Hepatocyte (in vitro differentiated cells): ENCODE results near the gene NUDCD2. TPM values are rescaled to one million over a fixed set of nuclear protein-coding genes. Genes with fewer than 3 reads are reported as not detected.

Experiments
- DNase-seq: peaks from one replicate; pipeline ENCODE4 v3.0.0-alpha.2; 2016; ENCODE audit warnings: low spot score
- H2AFZ ChIP-seq: fragments of 200-600 bp; sonication (generic); 2 replicates; pipeline ENCODE4 v1.6.0; 2016; ENCODE audit warnings: antibody characterized with exemption, mild to moderate bottlenecking
- H3K27ac ChIP-seq: fragments of 200-600 bp; sonication (generic); 2 replicates; pipeline ENCODE4 v1.5.1; 2016; ENCODE audit warnings: mild to moderate bottlenecking
- H3K27me3 ChIP-seq: fragments of 200-600 bp; sonication (generic); 2 replicates; pipeline ENCODE4 v1.6.1; 2016
- H3K36me3 ChIP-seq: fragments of 200-600 bp; sonication (generic); replicated peaks from 2 replicates; pipeline ENCODE4 v1.5.1; 2016; ENCODE audit warnings: low read depth; ENCODE audit not compliant: insufficient read depth
- H3K4me1 ChIP-seq: fragments of 200-600 bp; sonication (generic); 2 replicates; pipeline ENCODE4 v1.5.1; 2016; ENCODE audit warnings: mild to moderate bottlenecking, moderate library complexity; ENCODE audit not compliant: insufficient read depth
- H3K4me2 ChIP-seq: fragments of 200-600 bp; sonication (generic); 2 replicates; pipeline ENCODE4 v1.6.0; 2016
- H3K4me3 ChIP-seq: fragments of 200-600 bp; sonication (generic); 2 replicates; pipeline ENCODE4 v1.5.1; 2016; ENCODE audit warnings: mild to moderate bottlenecking
- H3K79me2 ChIP-seq: fragments of 200-600 bp; sonication (generic); 2 replicates; pipeline ENCODE4 v1.6.0; 2017; ENCODE audit warnings: mild to moderate bottlenecking
- H3K9me2 ChIP-seq: fragments of 200-600 bp; sonication (generic); replicated peaks from 2 replicates; pipeline ENCODE4 v1.6.0; 2017; ENCODE audit warnings: mild to moderate bottlenecking; ENCODE audit not compliant: insufficient read depth
- H3K9me3 ChIP-seq: fragments of 200-600 bp; sonication (generic); 2 replicates; pipeline ENCODE4 v1.5.1; 2016; ENCODE audit warnings: low read depth, mild to moderate bottlenecking
- H4K20me1 ChIP-seq: fragments of 200-600 bp; sonication (generic); 2 replicates; pipeline ENCODE4 v1.6.0; 2016; ENCODE audit warnings: mild to moderate bottlenecking; ENCODE audit not compliant: insufficient read depth, poor library complexity, severe bottlenecking
- CTCF ChIP-seq: fragments of 200-600 bp; sonication (generic); IDR thresholded peaks from 2 replicates; pipeline ENCODE4 v1.5.1; 2016; ENCODE audit warnings: antibody characterized with exemption, mild to moderate bottlenecking; ENCODE audit not compliant: poor library complexity
- EZH2 ChIP-seq: fragments of 200-600 bp; sonication (generic); IDR thresholded peaks from 2 replicates; pipeline ENCODE4 v1.6.1; 2016; ENCODE audit warnings: antibody characterized with exemption, mild to moderate bottlenecking, borderline replicate concordance
- EZH2phosphoT487 ChIP-seq: fragments of 200-600 bp; sonication (generic); IDR thresholded peaks from one replicate; pipeline ENCODE4 v1.6.1; 2018; ENCODE audit warnings: antibody characterized with exemption, mild to moderate bottlenecking, low read depth, moderate library complexity; ENCODE audit not compliant: unreplicated experiment, severe bottlenecking
- WGBS: methylation state at CpG from one replicate; pipeline ENCODE4 v1.1.6; 2016; ENCODE audit warnings: low lambda C conversion rate; ENCODE audit errors: missing lambda C conversion rate; 5-methylcytosine and 5-hydroxymethylcytosine counted together
- polyA plus RNA-seq: library from polyadenylated mRNA; unstranded; fragments of >200 nt; fragmentation: Nextera tagmentation; extraction: Ambion mirVana; gene quantifications from 2 replicates; pipeline ENCODE4 v1.2.1, GENCODE V29; 2016
- total RNA-seq: library from RNA; depleted of rRNA; stranded (reverse); fragments of >200 nt; gene quantifications from 2 replicates; pipeline ENCODE4 v1.2.3, GENCODE V29; 2014

Gene NUDCD2
- total and polyA plus RNA-seq, 2 experiments from 2014 or later, result 18.8 to 79.5 TPM

GRCh38 chr5:163445345-163445744 lies 14.6 kb downstream of the NUDCD2 start:
- H3K4me2 ChIP-seq, result no peak overlapping the region
- no peaks in the 10 kb centered on the region for H3K27me3 ChIP-seq
- no peak overlapping the region for H3K4me3 ChIP-seq
- H2AFZ ChIP-seq, result no peak overlapping the region
- TF ChIP-seq CTCF (no peak), EZH2phosphoT487 (no peak), EZH2 (no peak)
- H4K20me1 ChIP-seq, result peaks cover 15% of the 10 kb centered on the region
- no peak overlapping the region for H3K27ac ChIP-seq
- H3K4me1 ChIP-seq, result peaks cover 8% of the 10 kb centered on the region
- DNase-seq, result no peak
- H3K79me2 ChIP-seq, result peaks cover 33% of the 10 kb centered on the region
- 94% methylated on average over 6 of the region's 6 CpGs for WGBS
- H3K9me2 ChIP-seq, result no peaks in the 10 kb centered on the region
- peaks cover 6% of the 10 kb centered on the region for H3K36me3 ChIP-seq
- H3K9me3 ChIP-seq, result no peaks in the 10 kb centered on the region

- TF ChIP-seq EZH2, result no peak
- no peak for TF ChIP-seq EZH2phosphoT487
- no peak for TF ChIP-seq CTCF
- no peak for DNase-seq
- H3K79me2 ChIP-seq, result peaks cover 41% of the 10 kb centered on the region
- no peaks in the 10 kb centered on the region for H3K27me3 ChIP-seq
- H3K4me1 ChIP-seq, result peaks cover 16% of the 10 kb centered on the region
- H3K9me2 ChIP-seq, result no peaks in the 10 kb centered on the region
- no peak overlapping the region for H3K27ac ChIP-seq
- no peak overlapping the region for H3K4me2 ChIP-seq
- H3K9me3 ChIP-seq, result no peaks in the 10 kb centered on the region
- H3K36me3 ChIP-seq, result peaks cover 6% of the 10 kb centered on the region
- WGBS, result 73% methylated on average over 1 of the region's 1 CpG
- H2AFZ ChIP-seq, result no peak overlapping the region
- H3K4me3 ChIP-seq, result no peak overlapping the region
- H4K20me1 ChIP-seq, result peaks cover 24% of the 10 kb centered on the region
Measured at GRCh38 chr5:163444526-163444925, 15.4 kb downstream of the NUDCD2 start.

GRCh38 chr5:163440954-163441353 lies 18.9 kb downstream of the NUDCD2 start:
- no peak overlapping the region for H3K4me3 ChIP-seq
- no peak for DNase-seq
- peaks cover 6% of the 10 kb centered on the region for H3K36me3 ChIP-seq
- H3K4me1 ChIP-seq, result peaks cover 18% of the 10 kb centered on the region
- whole genome bisulfite sequencing, result 85% methylated on average over 3 of the region's 3 CpGs
- no peak overlapping the region for H2AFZ ChIP-seq
- H3K9me3 ChIP-seq, result no peaks in the 10 kb centered on the region
- peak overlapping the region; percentile 80 for H3K4me2 ChIP-seq
- H3K27ac ChIP-seq, result no peak overlapping the region
- TF ChIP-seq CTCF, result no peak
- TF ChIP-seq EZH2, result no peak
- no peak for TF ChIP-seq EZH2phosphoT487
- H4K20me1 ChIP-seq, result peaks cover 39% of the 10 kb centered on the region
- H3K9me2 ChIP-seq, result no peaks in the 10 kb centered on the region
- peaks cover 61% of the 10 kb centered on the region for H3K79me2 ChIP-seq
- no peaks in the 10 kb centered on the region for H3K27me3 ChIP-seq

GRCh38 chr5:163439092-163439425 lies 20.8 kb downstream of the NUDCD2 start:
- Histone ChIP-seq H3K9me3 (no peaks in the 10 kb centered on the region), H3K4me3 (peak overlapping the region; percentile 68), H3K27me3 (no peaks in the 10 kb centered on the region), H3K4me1 (peaks cover 20% of the 10 kb centered on the region), H3K27ac (peak overlapping the region; percentile 96), H3K79me2 (peaks cover 58% of the 10 kb centered on the region), H3K9me2 (no peaks in the 10 kb centered on the region), H3K4me2 (peak overlapping the region; percentile 80), H4K20me1 (peaks cover 39% of the 10 kb centered on the region), H3K36me3 (no peaks in the 10 kb centered on the region), H2AFZ (no peak overlapping the region)
- DNase-seq, result no peak
- 17% methylated on average over 2 of the region's 2 CpGs for WGBS
- no peak for TF ChIP-seq EZH2phosphoT487
- TF ChIP-seq EZH2, result no peak
- TF ChIP-seq CTCF, result no peak
